Fibroblast of skin of back (primary cell): ENCODE results near the gene DDX42.
A peak's percentile ranks its signal among the peaks of the same experiment; 100 is the strongest.

Experiments used
- DNase-seq: peaks from one replicate; pipeline ENCODE4 v3.0.0-alpha.2; 2013

The DDX42 gene

DNA sequence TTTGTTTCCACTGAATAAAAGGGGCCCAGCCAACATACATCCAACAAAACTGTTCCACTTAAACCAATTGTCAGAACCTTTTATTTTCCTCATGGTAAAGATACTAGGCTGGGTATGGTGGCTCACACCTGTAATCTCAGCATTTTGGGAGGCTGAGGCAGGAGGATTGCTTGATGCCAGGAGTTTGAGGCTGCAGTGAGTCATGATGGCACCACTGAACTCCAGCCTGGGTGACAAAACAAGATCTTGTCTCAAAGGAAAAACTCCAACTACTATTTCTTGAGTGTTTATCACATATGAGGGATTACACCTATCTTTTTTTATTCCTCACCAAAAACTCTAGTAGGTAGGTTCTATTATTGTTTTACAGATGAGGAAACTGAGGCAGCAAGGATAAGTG, 48.6 kb downstream of the DDX42 start:
- DNase-seq, result no peak

- DNase-seq, result no peak
Observed at GRCh38 chr17:63823659-63824331, 49.8 kb downstream of the DDX42 start.

GRCh38 chr17:63824362-63824761, 50.4 kb downstream of the DDX42 start:
- no peak for DNase-seq

- no peak for DNase-seq
Observed at GRCh38 chr17:63826468-63827001, 52.6 kb downstream of the DDX42 start.

DNA sequence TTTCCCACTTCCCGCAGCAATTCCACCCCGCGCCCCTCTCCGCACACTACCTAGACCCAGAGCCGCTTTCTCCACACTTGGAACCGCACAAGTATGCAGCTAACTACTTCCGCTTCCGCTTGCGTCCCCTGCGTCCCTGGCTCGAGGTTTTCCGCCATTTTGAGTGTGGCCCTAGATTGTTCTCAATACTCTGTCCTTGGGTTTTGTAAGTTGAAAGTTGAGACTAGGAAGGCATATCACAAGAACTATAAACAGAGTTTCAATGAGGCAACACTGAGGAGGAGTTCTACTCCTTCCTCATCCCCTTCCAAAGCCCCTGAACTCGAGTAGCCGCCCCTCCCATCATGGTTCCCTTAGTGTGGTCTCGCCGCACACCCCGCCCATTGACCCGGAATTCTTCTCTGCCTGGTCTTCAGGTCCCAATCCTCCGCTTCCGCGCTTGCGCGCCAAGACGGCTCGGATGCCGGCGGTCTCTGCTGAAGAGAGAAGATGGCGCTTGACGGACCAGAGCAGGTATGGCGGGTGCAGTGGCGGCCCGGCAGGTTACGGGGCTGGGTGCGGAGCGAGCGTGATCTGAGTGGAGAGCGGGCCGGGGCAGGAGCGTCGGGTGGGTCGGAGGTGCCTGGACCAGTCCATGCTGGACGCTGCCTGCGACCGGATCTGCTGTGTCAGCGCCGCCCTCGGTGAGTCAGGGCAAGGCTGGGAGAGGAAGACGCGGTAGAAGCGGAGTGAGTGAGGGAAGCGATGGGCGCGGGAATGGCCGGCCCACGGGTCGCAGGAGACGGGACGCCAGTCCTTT, 53.2 kb downstream of the DDX42 start, which contains the start of the genes FTSJ3 and PSMC5:
FTSJ3 (minus strand) TSS at position 662 of the 799 bp plus-strand sequence. CDS start 761 bp downstream, outside the sequence.
PSMC5 (plus strand) TSS at position 430 of the 799 bp plus-strand sequence; CDS start at position 490, 60 bp downstream.
- peak; percentile 96 for DNase-seq

GRCh38 chr17:63827801-63828221, 53.8 kb downstream of the DDX42 start:
- no peak for DNase-seq

DNA sequence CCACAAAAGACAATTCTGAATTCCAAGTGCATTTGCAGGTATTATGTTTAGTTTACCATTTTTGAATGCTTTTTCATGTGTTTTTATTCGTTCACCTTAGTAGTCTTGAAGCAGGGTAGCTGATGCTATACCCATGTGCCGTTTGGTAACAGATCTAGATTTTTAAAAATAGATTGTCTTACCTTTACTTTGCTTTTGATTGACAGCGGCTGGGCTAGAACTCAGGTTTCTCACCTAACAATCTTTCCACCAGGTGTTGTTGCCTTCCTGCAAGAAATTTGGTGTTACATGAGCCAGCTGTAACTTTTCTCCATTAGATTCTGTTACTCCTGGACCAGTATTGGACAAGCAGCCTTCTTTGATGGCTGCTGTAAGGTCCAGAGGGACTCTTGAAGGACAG, 55.0 kb downstream of the DDX42 start:
- DNase-seq, result no peak

GRCh38 chr17:63830278-63830677, 56.3 kb downstream of the DDX42 start:
- DNase-seq, result no peak

DNA sequence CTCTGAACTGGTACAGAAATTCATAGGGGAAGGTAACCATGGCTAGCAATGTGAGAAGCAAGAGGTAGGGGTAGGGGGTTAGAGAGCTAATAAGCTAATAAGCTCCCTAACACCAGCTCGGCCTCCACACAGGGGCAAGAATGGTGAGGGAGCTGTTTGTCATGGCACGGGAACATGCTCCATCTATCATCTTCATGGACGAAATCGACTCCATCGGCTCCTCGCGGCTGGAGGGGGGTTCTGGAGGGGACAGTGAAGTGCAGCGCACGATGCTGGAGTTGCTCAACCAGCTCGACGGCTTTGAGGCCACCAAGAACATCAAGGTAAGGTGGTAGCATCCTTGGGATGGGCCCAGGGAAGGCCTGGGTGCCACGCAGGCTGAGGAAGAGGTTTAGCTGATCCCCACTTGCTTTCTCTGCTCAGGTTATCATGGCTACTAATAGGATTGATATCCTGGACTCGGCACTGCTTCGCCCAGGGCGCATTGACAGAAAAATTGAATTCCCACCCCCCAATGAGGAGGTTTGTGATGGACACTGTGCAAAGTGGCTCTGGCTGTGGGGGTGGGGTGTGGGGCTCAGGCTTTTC, 57.0 kb downstream of the DDX42 start:
- no peak for DNase-seq

DNA sequence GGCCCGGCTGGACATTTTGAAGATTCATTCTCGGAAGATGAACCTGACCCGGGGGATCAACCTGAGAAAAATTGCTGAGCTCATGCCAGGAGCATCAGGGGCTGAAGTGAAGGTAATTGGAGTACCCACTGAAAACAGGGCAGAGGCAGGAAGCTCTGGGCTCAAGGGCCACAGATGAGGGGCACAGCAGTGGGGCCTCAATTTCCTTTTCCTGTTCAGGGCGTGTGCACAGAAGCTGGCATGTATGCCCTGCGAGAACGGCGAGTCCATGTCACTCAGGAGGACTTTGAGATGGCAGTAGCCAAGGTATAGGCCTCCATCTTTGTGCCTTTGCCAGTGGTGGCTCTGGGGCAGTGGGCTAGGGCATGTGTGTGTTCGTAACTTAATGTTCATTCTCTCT, 57.5 kb downstream of the DDX42 start:
- DNase-seq, result no peak

GRCh38 chr17:63832014-63832413, 58.0 kb downstream of the DDX42 start:
- DNase-seq, result no peak

DNA sequence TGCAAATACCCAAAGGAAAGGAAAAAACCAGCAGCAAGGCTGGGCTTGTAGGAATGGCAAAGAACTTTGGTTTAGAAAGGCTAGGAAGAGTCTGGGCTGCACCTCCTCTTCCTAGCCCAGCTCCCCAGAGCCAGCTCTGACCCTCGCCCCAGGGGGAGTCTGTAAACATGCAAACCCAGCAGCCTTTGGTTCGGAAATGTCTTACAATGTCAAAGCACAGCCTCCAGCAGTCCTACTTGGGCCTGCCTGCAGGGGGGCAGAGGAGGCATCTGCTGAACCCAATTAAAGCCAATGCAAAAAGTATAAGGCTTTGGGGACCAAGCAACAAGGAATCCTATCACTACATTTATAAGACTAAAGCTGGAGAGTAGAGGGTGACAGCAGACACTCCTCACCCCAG, 58.5 kb downstream of the DDX42 start:
- DNase-seq, result no peak

DNA sequence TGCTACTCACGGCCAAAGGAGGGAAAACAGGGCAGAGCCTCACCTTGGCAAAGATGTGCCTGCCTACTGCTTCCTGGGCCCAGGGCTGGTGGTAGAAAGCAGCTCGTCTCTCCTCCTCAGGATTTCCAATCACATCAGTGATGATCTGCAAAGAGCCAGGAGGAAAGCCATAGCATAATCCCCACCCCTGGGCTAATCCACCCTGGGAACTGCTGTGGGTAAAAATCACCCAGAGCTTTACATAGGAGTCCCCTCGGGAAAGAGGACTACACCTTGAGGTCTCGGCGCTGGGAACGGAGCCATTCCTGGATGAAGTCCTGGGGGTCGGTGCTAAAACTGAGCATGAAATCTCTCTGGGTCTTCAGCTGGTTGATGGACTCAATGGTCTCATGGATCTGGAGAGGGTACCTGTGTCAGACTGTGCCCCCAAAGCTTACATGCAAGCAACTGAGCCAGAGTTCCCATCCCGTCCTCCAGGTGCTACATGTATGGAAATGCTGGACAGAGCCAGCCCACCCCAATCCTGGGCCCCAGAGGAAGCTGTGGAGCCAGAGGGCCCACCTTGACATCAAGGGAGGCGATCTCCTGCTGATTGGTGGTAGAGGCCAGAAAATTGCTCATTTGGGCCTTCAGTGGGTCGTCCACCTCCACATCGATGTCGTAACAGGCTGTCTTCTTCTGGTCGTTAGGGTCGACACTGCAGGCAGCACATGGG, 59.2 kb downstream of the DDX42 start:
- DNase-seq, result no peak

- no peak for DNase-seq
Observed at GRCh38 chr17:63833741-63834373, 59.9 kb downstream of the DDX42 start.

DNA sequence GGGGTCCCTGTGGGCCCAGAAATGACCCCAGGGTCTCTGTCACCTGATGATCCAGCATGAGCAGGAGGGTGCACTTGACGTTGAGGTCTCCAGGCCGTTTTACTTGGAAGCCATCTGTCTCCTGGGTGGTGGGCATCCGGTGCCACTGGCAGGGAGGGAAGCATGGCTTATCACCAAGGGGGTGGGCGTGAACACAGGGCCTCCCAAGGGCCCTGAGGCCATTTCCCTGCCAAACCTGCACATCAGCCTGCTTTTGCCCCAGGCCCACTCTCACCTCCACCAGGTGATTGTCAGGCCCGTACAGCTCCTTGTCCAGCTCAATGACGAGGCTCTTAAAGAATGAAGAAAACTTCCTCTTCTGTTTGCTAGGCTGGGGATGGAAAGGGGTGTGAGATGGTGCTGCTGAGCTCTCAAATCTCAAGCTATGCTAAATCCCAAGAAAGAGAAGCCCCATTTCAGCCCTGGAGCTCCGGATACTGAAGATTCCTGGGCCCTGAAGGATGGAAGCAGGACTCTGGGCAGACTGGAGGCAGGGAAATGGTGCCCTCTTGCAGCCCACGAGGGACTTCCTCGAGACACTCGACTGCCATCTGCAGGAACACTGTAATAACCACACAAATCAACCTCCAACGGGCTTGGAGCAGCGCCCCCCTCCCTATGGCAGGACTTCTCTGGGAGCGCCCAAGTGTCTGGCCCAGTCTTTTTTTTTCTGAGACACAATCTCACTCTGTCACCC, 60.6 kb downstream of the DDX42 start:
- peak; percentile 83 for DNase-seq

- no peak for DNase-seq
Observed at GRCh38 chr17:63835167-63835720, 61.3 kb downstream of the DDX42 start.

- no peak for DNase-seq
Observed at GRCh38 chr17:63836811-63837210, 62.8 kb downstream of the DDX42 start.

DNA sequence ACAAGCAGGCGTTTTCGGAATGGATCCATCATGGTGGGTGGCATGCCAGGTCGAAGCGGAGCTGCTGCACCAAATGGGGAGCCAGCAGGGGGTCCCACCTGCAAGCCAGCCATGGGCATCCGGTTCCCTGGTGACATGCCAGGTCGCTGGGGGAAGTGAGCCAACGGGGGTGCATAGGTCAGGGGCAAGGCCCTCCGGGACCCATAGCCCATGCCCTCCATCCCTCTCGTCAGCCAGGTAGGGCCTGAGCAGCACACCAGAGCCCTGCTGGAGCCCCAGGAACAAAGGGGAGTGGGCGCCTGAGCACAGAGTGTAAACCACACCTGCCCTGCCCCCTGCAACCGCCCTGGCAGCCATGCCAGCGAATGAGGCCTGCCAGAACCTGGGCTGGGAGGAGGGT, 63.5 kb downstream of the DDX42 start:
- DNase-seq, result no peak

- DNase-seq, result no peak
Observed at GRCh38 chr17:63837962-63838600, 64.1 kb downstream of the DDX42 start.

DNA sequence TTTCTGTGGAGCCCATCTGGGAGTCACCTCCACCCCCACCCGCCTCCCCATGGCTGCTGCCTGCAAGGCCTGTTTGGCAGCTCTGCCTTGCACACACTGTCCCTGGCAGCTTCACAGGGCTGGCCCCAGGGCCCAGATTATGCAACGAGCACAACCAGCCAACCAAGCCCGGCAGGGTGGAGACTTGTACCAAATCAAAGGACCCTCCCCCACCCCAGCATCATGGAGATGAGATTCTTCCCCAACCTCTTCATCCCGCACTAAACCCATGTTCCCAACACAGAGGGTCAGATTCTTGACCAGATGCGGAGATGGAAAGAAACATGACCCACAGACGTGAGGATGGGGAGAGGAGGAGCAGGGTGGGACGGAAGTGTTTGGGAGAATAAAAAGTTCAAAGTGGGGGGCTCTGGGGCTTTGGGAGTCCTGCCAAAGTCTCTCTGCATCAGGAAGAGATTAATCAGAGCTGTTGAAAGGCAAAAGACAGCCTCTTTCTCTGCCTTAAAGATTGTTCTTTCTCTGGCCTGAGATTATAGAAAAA, 64.7 kb downstream of the DDX42 start:
- no peak for DNase-seq
